Progenitor cell of endocrine pancreas (in vitro differentiated cells): ENCODE results near the gene CKMT2. TPM values are rescaled to one million over a fixed set of nuclear protein-coding genes. Genes with fewer than 3 reads are reported as not detected.

Experiments used
- DNase-seq: peaks from one replicate; pipeline ENCODE4 v3.0.0; 2021; ENCODE audit warnings: low spot score; ENCODE audit not compliant: unreplicated experiment
- H3K27ac Mint-ChIP-seq: 2 replicates; pipeline ENCODE4 v1.8.0; 2021; ENCODE audit warnings: mild to moderate bottlenecking, moderate library complexity, mixed read lengths
- H3K27me3 Mint-ChIP-seq: 2 replicates; pipeline ENCODE4 v1.8.0; 2021; ENCODE audit warnings: mixed read lengths
- H3K36me3 Mint-ChIP-seq: 2 replicates; pipeline ENCODE4 v1.8.0; 2022; ENCODE audit warnings: mixed read lengths; ENCODE audit not compliant: insufficient read depth
- H3K4me1 Mint-ChIP-seq: 2 replicates; pipeline ENCODE4 v1.8.0; 2021; ENCODE audit warnings: low read depth, mixed read lengths
- H3K4me3 Mint-ChIP-seq: 2 replicates; pipeline ENCODE4 v1.8.0; 2021; ENCODE audit warnings: low read depth, mild to moderate bottlenecking, moderate library complexity, mixed read lengths
- H3K9me3 Mint-ChIP-seq: 2 replicates; pipeline ENCODE4 v1.8.0; 2021; ENCODE audit warnings: low read depth, mixed read lengths
- CTCF ChIP-seq: fragments of 200-600 bp; sonication (generic); IDR thresholded peaks from one replicate; pipeline ENCODE4 v1.5.0; 2021; ENCODE audit warnings: antibody characterized with exemption, mild to moderate bottlenecking; ENCODE audit not compliant: unreplicated experiment
- total RNA-seq: library from RNA; stranded (reverse); gene quantifications from 2 replicates; pipeline ENCODE4 v1.2.1, GENCODE V29; 2021

The CKMT2 gene
- total RNA-seq, 1 donor from 2014 or later = 1.7 TPM

- peaks cover 6% of the 10 kb centered on the region for H3K36me3 Mint-ChIP-seq
- no peak overlapping the region for H3K27ac Mint-ChIP-seq
- no peak for TF ChIP-seq CTCF
- no peaks in the 10 kb centered on the region for H3K4me1 Mint-ChIP-seq
- no peaks in the 10 kb centered on the region for H3K9me3 Mint-ChIP-seq
- no peak for DNase-seq
- no peak overlapping the region for H3K4me3 Mint-ChIP-seq
- H3K27me3 Mint-ChIP-seq = no peaks in the 10 kb centered on the region
These were observed 77.4 kb downstream of the CKMT2 start for GRCh38 chr5:81310402-81311063.

- DNase-seq = no peak
- no peak for TF ChIP-seq CTCF
- no peaks in the 10 kb centered on the region for H3K27me3 Mint-ChIP-seq
- H3K9me3 Mint-ChIP-seq = no peaks in the 10 kb centered on the region
- H3K27ac Mint-ChIP-seq = no peak overlapping the region
- H3K4me1 Mint-ChIP-seq = no peaks in the 10 kb centered on the region
- H3K36me3 Mint-ChIP-seq = peaks cover 6% of the 10 kb centered on the region
- H3K4me3 Mint-ChIP-seq = no peak overlapping the region
These were observed 80.2 kb downstream of the CKMT2 start for GRCh38 chr5:81313278-81313677.

GRCh38 chr5:81313686-81314085 lies 80.6 kb downstream of the CKMT2 start:
- Mint-ChIP-seq H3K36me3 (peaks cover 6% of the 10 kb centered on the region), H3K4me3 (no peak overlapping the region), H3K27ac (no peak overlapping the region), H3K9me3 (no peaks in the 10 kb centered on the region), H3K27me3 (no peaks in the 10 kb centered on the region), H3K4me1 (no peaks in the 10 kb centered on the region)
- DNase-seq = no peak
- no peak for TF ChIP-seq CTCF

GRCh38 chr5:81314581-81314980 lies 81.5 kb downstream of the CKMT2 start:
- Mint-ChIP-seq H3K27ac (no peak overlapping the region), H3K4me1 (no peaks in the 10 kb centered on the region), H3K36me3 (peaks cover 6% of the 10 kb centered on the region), H3K9me3 (no peaks in the 10 kb centered on the region), H3K4me3 (no peak overlapping the region), H3K27me3 (no peaks in the 10 kb centered on the region)
- TF ChIP-seq CTCF = no peak
- no peak for DNase-seq

- Mint-ChIP-seq H3K36me3 (peaks cover 5% of the 10 kb centered on the region), H3K4me3 (no peak overlapping the region), H3K9me3 (no peaks in the 10 kb centered on the region), H3K27ac (peak overlapping the region; percentile 87), H3K4me1 (no peaks in the 10 kb centered on the region), H3K27me3 (no peaks in the 10 kb centered on the region)
- no peak for TF ChIP-seq CTCF
- no peak for DNase-seq
These were observed 82.2 kb downstream of the CKMT2 start for GRCh38 chr5:81315336-81315735.
